GM19395 (cell line): Measurements from ENCODE around the gene PTPRM.

ENCODE experiments used
- ATAC-seq: cut with Tn5 transposase; IDR thresholded peaks from one replicate; pipeline ENCODE4 v1.9.1; 2021; ENCODE audit warnings: mild to moderate bottlenecking, moderate library complexity; ENCODE audit not compliant: unreplicated experiment

Gene PTPRM

GRCh38 chr18:7789856-7790552, 222.9 kb downstream of the PTPRM start:
- ATAC-seq, result no peak

DNA sequence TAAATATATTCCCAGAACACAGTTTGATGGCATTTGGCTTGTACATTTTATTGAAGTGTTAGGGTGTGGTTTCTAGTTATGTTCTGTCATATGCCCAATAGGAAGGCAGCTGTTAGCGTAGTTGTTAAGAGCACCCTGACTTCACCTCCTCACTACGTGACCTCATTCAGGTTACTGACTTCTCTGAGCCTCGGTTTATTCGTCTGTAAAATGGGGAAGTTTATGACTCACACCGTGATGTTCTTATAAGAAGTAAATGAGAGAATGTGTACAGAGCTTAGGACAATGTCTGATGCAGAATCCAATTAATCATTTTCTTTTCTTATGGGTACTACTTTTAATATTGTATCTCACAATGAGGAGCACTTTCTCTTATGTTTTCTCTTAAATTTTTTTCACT, 226.0 kb downstream of the PTPRM start:
- no peak for ATAC-seq

- no peak for ATAC-seq
Measured at GRCh38 chr18:7803956-7804469, 236.9 kb downstream of the PTPRM start.

DNA sequence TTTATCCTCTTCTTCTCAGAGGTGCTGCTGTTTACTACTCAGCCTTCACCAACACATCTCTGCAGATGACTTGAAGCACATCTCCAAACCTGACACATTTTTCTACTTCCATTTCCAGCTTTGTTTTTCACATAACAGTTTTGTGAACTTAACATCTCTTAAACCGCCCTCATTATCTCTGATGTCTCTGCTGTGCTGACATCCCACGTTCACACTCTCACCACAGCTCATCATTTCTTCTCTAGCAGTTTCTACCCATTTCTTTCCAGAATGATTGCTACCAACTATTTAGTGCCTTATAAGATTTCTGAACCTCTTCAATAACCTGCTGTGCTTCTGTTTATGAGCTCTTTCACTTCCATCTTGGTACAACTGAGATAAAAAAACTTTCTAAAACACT, 238.0 kb downstream of the PTPRM start:
- no peak for ATAC-seq

GRCh38 chr18:7805880-7806279, 238.8 kb downstream of the PTPRM start:
- ATAC-seq, result no peak

- no peak for ATAC-seq
Measured at GRCh38 chr18:7807936-7808453, 240.9 kb downstream of the PTPRM start.

- ATAC-seq, result no peak
Measured at GRCh38 chr18:7808992-7809391, 241.9 kb downstream of the PTPRM start.

DNA sequence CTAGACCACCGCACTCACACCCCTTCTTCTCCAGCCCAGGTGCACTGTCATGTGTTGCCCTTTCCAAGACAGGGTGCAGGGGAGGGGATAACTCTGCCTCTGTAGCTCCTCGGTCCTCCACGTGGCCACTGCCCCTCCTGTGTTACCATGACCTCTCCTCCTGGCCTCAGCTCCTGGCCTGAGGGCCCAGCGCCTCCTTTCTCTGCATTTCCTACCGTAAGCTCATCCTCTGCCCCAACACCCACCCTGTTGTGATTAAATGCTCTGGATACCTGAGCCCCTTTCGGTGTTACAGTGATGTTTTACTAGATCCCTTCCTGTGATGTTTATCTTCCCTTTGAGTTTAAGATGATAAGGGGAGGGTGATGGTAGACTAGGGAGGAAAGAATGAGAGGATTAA, 242.3 kb downstream of the PTPRM start:
- no peak for ATAC-seq

DNA sequence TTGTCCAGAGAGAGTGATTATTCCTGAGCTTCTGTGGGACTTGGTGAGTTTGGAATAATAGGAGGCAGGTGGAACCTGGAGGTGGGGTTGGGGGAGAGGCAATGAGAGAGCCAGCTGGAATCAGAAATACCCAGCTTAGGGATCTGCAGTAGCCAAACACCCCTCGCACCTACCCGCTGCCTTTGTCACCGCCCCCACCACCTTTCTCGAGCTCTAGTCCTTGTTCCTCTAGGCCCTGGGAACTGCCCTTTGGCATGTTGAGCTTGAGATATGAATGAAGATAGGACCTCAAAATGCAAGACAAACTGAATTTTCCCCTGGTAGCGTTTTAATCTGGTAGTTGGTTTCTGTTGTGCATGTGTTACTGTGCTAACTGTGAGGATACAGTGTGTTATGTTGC, 242.9 kb downstream of the PTPRM start:
- ATAC-seq, result no peak

DNA sequence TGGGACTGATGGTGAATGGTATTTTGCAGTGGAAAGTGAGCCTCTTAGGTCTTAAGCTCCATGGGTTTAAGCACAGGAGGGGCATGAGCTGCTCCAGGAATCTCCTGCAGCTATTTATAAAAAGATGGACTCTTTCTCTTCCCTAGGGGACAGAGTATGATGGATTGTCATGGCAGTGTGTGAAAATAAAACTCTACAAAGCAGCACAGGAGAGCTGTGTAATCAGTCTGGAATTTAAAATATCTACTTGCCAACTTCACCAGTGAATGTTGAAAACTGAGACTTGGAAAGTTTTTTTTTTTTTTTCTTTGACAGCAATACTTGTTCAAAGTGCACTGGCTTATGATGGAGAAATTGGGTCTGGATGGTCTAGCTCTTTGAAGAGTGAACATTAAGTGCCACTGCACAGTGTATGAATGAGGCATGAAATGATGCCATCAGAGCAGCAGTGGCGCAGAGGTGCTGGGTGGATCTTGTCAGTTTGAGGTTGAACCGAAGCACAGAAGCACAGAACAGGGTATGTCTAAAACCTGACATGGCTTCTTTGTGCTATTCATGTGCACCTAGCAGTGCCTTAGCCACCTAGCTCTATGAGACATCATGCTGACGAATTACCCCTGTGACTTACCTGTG, 245.4 kb downstream of the PTPRM start:
- ATAC-seq, result no peak

GRCh38 chr18:7813131-7813530, 246.0 kb downstream of the PTPRM start:
- no peak for ATAC-seq

- ATAC-seq, result no peak
Measured at GRCh38 chr18:7814754-7815315, 247.7 kb downstream of the PTPRM start.

GRCh38 chr18:7815787-7816186, 248.7 kb downstream of the PTPRM start:
- ATAC-seq, result no peak

DNA sequence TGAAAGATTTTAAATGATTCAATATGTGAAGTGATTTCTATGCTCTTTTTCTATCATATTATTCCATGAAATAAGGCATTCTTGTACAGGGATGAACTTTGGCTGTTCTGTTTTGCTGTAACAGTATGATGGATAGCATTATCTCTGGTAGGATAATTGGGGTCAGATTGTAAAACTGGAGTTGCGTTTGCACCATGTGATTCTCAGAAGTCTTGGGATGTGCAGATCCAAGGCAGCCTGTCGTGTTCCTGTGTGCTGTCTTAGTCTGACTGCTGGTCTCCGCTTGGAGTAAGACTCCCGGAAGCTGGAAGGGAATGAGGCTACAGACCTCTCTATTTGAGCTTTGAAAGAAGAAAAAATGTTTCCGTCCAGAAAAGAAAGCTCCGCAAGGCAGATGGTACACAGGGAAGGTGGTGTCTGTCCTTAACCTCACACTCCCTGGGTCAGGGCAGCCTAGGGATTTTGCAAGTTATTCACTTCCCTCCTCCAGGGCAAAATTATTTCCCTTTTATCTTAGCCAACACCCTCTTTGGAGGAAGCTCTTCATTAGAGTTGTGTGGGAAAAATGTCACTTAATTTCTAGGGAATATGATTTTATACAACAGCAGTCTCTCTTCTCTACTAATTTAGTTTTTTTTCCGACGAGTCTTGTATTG, 250.6 kb downstream of the PTPRM start:
- ATAC-seq, result no peak

GRCh38 chr18:7821784-7822183, 254.7 kb downstream of the PTPRM start:
- no peak for ATAC-seq

DNA sequence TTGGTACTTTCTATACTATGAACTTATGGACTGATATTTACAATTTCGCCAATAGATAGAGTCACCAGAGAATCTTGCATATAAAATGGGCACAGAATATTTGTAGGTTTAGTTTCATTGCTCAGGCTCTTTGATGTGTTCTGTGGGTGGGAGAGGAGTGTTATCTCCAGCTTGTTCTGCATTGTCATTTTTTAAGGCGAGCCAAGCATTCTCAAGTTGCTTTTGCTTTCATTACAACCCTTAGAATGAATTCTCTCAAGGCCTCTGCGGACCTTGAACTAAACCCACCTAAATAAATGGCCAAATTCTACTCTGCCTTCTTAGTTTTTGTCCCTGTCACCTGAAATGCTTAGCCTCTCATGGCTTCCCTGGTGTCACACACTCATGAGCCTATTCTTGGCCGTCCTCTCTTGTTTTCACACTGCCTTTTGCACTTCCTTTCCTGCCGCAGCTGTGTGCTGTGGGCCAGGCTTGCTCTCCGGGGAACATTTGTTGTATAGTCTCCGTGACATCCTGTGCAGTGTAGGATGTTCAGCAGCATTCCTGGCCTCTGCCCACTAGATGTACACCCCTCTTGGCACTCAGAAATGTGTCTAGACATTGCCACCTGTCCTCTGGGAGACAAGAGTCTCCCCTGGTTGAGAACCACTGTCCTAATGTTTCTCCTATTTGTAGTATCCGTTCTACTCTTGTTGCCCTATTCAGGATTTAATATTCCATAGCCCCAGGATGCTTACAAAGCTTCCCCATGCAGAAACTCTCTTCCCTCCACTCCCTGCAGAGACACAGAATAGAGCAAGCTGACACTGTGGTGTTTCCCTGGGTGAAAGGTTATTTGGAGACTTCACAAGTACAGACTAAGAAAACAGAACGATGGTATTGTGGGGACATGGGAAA, 255.6 kb downstream of the PTPRM start:
- no peak for ATAC-seq

GRCh38 chr18:7824970-7825369, 257.9 kb downstream of the PTPRM start:
- no peak for ATAC-seq

- ATAC-seq, result peak; percentile 84
Measured at GRCh38 chr18:7830468-7830867, 263.4 kb downstream of the PTPRM start.

GRCh38 chr18:7839548-7839947, 272.4 kb downstream of the PTPRM start:
- no peak for ATAC-seq

DNA sequence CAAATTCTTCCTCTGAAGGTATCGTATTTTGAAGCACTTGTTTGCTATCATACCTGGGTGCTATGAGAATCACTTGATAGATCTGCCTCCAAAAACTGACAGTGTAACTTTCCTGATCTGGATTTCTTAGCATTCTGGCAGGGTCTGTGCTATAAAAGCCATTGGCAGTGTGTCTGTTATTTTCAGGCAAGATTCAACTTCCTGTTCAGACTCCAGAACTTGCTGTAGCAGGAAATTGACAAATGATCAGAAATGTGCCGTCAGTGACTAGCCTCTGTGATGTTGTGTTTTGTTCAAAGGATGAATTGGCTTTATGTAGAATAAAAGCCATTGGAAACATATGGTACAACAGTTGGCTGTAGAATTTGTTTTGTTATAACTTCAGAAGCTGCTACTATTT, 273.3 kb downstream of the PTPRM start:
- ATAC-seq, result no peak

DNA sequence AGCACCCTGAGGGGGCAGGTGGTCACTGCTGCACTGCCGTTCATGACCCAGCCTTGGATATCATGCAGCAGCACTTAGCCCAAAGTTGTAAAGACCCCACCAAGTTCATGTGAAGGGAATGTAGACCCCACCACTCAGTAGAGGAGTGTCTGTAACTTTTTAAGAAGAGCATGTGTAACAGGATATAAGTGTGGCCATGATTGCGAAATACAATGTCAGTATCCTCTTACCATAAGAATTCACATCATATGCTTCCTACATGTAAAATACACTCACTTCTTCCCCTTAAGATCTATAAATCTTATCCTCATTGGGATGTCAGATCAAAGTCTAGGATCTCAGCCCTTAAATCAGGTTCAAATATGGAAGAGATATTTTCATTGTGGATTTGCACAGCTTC, 276.9 kb downstream of the PTPRM start:
- no peak for ATAC-seq
